Gastrocnemius medialis (tissue), 4 donors: ENCODE results near the gene TXNL4A.

Source experiments
- POLR2A ChIP-seq, 2 donors: fragments of 450-650 bp; IDR thresholded peaks; one replicate each; pipeline ENCODE4 v1.6.1; 2017; ENCODE audit warnings: antibody characterized with exemption in 2 of 2, mild to moderate bottlenecking in 2 of 2, moderate library complexity in 2 of 2
- TF ChIP-seq, protein P1 (sequence below), 5 experiments: fragments of 450-650 bp in 3 of 5; fragments of 200-600 bp in 2 of 5; sonication (generic) in 2 of 5; IDR thresholded peaks in 4 of 5; conservative IDR thresholded peaks in 1 of 5; 1 replicate in 4 of 5; 2 replicates in 1 of 5; pipeline ENCODE4 v1.5.1; 2016 to 2019; ENCODE audit warnings: antibody characterized with exemption in 5 of 5, mild to moderate bottlenecking in 3 of 5, moderate library complexity in 3 of 5

DNA sequence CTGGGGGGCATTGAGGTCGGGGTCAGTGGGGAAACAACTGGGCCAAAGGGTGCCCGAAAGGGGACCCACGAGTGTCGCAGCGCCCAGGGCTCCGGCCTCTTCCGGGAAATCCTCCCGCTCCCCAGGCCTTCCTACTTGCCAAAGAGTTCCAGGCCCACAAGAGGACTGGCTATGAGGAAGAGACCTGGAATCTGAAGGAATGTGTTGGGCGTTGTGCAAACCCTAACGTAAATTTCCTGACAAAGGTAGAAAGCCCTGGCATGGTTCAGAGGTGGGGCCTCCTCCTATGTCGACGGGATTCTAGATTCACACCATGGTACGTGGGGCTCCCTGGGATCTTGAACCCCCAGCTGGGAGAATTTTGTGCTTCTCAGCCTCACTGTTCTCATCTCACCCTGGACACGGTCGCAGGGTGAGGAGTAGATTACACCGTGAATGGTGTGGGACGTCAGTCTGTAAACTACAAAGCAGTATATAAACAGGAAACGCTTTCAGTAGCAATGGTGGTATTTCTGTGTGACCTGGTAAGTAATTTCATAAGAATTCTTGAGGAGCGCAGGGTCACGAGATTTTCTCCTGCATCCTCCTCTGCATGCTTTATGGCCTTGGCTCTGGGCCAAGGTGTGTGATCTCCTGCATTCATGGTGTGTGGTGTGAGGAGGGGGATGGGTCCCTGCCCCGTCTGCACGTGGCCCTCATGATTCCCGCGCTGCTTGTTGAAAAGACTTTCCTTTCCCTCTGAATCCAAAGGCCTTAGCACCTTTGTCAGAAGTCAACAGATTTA lies 23.1 kb downstream of the TXNL4A start:
- no peak for TF ChIP-seq POLR2A (IDR thresholded peaks at IDR 0.05)
- TF ChIP-seq, protein P1, sequence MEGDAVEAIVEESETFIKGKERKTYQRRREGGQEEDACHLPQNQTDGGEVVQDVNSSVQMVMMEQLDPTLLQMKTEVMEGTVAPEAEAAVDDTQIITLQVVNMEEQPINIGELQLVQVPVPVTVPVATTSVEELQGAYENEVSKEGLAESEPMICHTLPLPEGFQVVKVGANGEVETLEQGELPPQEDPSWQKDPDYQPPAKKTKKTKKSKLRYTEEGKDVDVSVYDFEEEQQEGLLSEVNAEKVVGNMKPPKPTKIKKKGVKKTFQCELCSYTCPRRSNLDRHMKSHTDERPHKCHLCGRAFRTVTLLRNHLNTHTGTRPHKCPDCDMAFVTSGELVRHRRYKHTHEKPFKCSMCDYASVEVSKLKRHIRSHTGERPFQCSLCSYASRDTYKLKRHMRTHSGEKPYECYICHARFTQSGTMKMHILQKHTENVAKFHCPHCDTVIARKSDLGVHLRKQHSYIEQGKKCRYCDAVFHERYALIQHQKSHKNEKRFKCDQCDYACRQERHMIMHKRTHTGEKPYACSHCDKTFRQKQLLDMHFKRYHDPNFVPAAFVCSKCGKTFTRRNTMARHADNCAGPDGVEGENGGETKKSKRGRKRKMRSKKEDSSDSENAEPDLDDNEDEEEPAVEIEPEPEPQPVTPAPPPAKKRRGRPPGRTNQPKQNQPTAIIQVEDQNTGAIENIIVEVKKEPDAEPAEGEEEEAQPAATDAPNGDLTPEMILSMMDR (IDR thresholded peaks at IDR 0.05 in 4 of 5, conservative IDR thresholded peaks at IDR 0.05 in 1 of 5), result no peak
